Fibroblast of lung (primary cell): ENCODE measurements around the gene MACROD2. TPM values are rescaled to one million over a fixed set of nuclear protein-coding genes. Genes with fewer than 3 reads are reported as not detected.

ENCODE experiments used
- DNase-seq, 2 donors: peaks; one replicate each; pipeline versions ENCODE4 v3.0.0 to v3.0.0-alpha.2; 2010; ENCODE audit warnings: low read depth in 2 of 2
- H2AFZ ChIP-seq: 2 replicates; pipeline ENCODE4 v1.5.1; 2012; ENCODE audit warnings: low read length, control low read depth, inconsistent platforms
- H3K27ac ChIP-seq: 2 replicates; pipeline ENCODE4 v1.5.1; 2011; ENCODE audit warnings: low read length, control low read depth; ENCODE audit not compliant: insufficient read depth
- H3K27me3 ChIP-seq: 2 replicates; pipeline ENCODE4 v1.5.1; 2011; ENCODE audit warnings: mild to moderate bottlenecking, low read length; ENCODE audit not compliant: control insufficient read depth, insufficient read depth
- H3K36me3 ChIP-seq: 2 replicates; pipeline ENCODE4 v1.5.1; 2011; ENCODE audit warnings: low read length; ENCODE audit not compliant: control insufficient read depth, insufficient read depth
- H3K4me1 ChIP-seq: 2 replicates; pipeline ENCODE4 v1.5.1; 2011; ENCODE audit warnings: low read length; ENCODE audit not compliant: control insufficient read depth, insufficient read depth; ENCODE audit errors: extremely low read depth
- H3K4me2 ChIP-seq: 2 replicates; pipeline ENCODE4 v1.5.1; 2011; ENCODE audit warnings: low read length, control low read depth; ENCODE audit not compliant: insufficient read depth; ENCODE audit errors: extremely low read depth
- H3K4me3 ChIP-seq, 4 experiments: fragments of 200-600 bp in 1 of 4; sonication (generic) in 1 of 4; replicated peaks in 1 of 4; 2 replicates each; pipeline ENCODE4 v1.5.1; 2011 to 2016; ENCODE audit warnings: low read length in 4 of 4, low read depth in 3 of 4, mild to moderate bottlenecking in 3 of 4, control low read depth in 2 of 4, inconsistent platforms in 1 of 4, mixed read lengths in 1 of 4; ENCODE audit not compliant: insufficient read depth in 1 of 4; ENCODE audit errors: control extremely low read depth in 1 of 4
- H3K79me2 ChIP-seq: 2 replicates; pipeline ENCODE4 v1.5.1; 2012; ENCODE audit warnings: mild to moderate bottlenecking, low read length, inconsistent platforms; ENCODE audit not compliant: control insufficient read depth, insufficient read depth
- H3K9ac ChIP-seq: 2 replicates; pipeline ENCODE4 v1.5.1; 2011; ENCODE audit warnings: mild to moderate bottlenecking, low read length, control low read depth; ENCODE audit not compliant: insufficient read depth
- H3K9me3 ChIP-seq: 2 replicates; pipeline ENCODE4 v1.5.1; 2012; ENCODE audit warnings: low read depth, low read length; ENCODE audit not compliant: control insufficient read depth, insufficient read depth
- H4K20me1 ChIP-seq: 2 replicates; pipeline ENCODE4 v1.5.1; 2011; ENCODE audit warnings: low read length; ENCODE audit not compliant: control insufficient read depth, insufficient read depth; ENCODE audit errors: extremely low read depth
- CTCF ChIP-seq, 2 donors: IDR thresholded peaks in 1 of 2; conservative IDR thresholded peaks in 1 of 2; 1 replicate in 1 of 2; 2 replicates in 1 of 2; pipeline ENCODE4 v1.5.1; 2011 to 2012; ENCODE audit warnings: low read length in 2 of 2, control low read depth in 1 of 2, inconsistent platforms in 1 of 2, low read depth in 1 of 2, mild to moderate bottlenecking in 1 of 2
- EZH2 ChIP-seq: IDR thresholded peaks from 2 replicates; pipeline ENCODE4 v1.5.1; 2012; ENCODE audit warnings: low read length, control low read depth, mild to moderate bottlenecking; ENCODE audit errors: missing control alignments
- polyA plus RNA-seq, 2 donors: library from polyadenylated mRNA; depleted of rRNA in 1 of 2; stranded (reverse) in 1 of 2; unstranded in 1 of 2; fragments of >200 nt; gene quantifications; 2 replicates each; pipeline ENCODE4 v1.2.1, GENCODE V29; 2011 to 2012; ENCODE audit warnings: missing spikeins in 1 of 2
- total RNA-seq: library from RNA; depleted of rRNA; stranded (reverse); fragments of >200 nt; gene quantifications from 2 replicates; pipeline ENCODE4 v1.2.1, GENCODE V29; 2014

Gene MACROD2
- total and polyA plus RNA-seq, 2 donors (not counting 1 experiment from before 2014, with no cell fraction given) = 0.54 to 1.7 TPM

GRCh38 chr20:14384416-14385175, 389.3 kb downstream of the MACROD2 start:
- DNase-seq = peak in 1 of 2 donors; percentile 77
- H3K4me3 ChIP-seq = no peak overlapping the region
- H3K4me2 ChIP-seq = no peak overlapping the region
- H4K20me1 ChIP-seq = no peaks in the 10 kb centered on the region
- H3K9me3 ChIP-seq = no peaks in the 10 kb centered on the region
- no peaks in the 10 kb centered on the region for H3K36me3 ChIP-seq
- no peak overlapping the region for H3K9ac ChIP-seq
- H3K79me2 ChIP-seq = no peaks in the 10 kb centered on the region
- H3K27ac ChIP-seq = no peak overlapping the region
- no peaks in the 10 kb centered on the region for H3K4me1 ChIP-seq
- H3K27me3 ChIP-seq = no peaks in the 10 kb centered on the region
- TF ChIP-seq EZH2 (no peak), CTCF (conservative IDR thresholded peaks at IDR 0.05 in 1 of 2, IDR thresholded peaks at IDR 0.05 in 1 of 2; ENCODE audit: low read depth in 1 of 2, low read length in 2 of 2) (no peak)
- H2AFZ ChIP-seq = no peak overlapping the region

GRCh38 chr20:14385176-14385740, 389.9 kb downstream of the MACROD2 start:
- no peaks in the 10 kb centered on the region for H3K79me2 ChIP-seq
- H4K20me1 ChIP-seq = no peaks in the 10 kb centered on the region
- DNase-seq = no peak
- TF ChIP-seq EZH2 (no peak), CTCF (conservative IDR thresholded peaks at IDR 0.05 in 1 of 2, IDR thresholded peaks at IDR 0.05 in 1 of 2; ENCODE audit: low read depth in 1 of 2, low read length in 2 of 2) (no peak)
- H3K4me1 ChIP-seq = no peaks in the 10 kb centered on the region
- no peak overlapping the region for H3K27ac ChIP-seq
- no peaks in the 10 kb centered on the region for H3K36me3 ChIP-seq
- H3K4me3 ChIP-seq = no peak overlapping the region
- H2AFZ ChIP-seq = no peak overlapping the region
- H3K27me3 ChIP-seq = no peaks in the 10 kb centered on the region
- H3K9me3 ChIP-seq = no peaks in the 10 kb centered on the region
- no peak overlapping the region for H3K9ac ChIP-seq
- H3K4me2 ChIP-seq = no peak overlapping the region

GRCh38 chr20:14386726-14387125, 391.4 kb downstream of the MACROD2 start:
- no peaks in the 10 kb centered on the region for H3K27me3 ChIP-seq
- no peaks in the 10 kb centered on the region for H3K79me2 ChIP-seq
- H3K9ac ChIP-seq = no peak overlapping the region
- no peaks in the 10 kb centered on the region for H4K20me1 ChIP-seq
- no peak overlapping the region for H2AFZ ChIP-seq
- H3K4me2 ChIP-seq = no peak overlapping the region
- H3K27ac ChIP-seq = no peak overlapping the region
- no peaks in the 10 kb centered on the region for H3K36me3 ChIP-seq
- TF ChIP-seq EZH2 (no peak), CTCF (conservative IDR thresholded peaks at IDR 0.05 in 1 of 2, IDR thresholded peaks at IDR 0.05 in 1 of 2; ENCODE audit: low read depth in 1 of 2, low read length in 2 of 2) (no peak)
- H3K4me1 ChIP-seq = no peaks in the 10 kb centered on the region
- H3K4me3 ChIP-seq = no peak overlapping the region
- H3K9me3 ChIP-seq = no peaks in the 10 kb centered on the region
- no peak for DNase-seq
